HL-60/S4 treated with retinoic acid at 250 ng/mL for 4 days and 3 days (cell line): ENCODE results near the gene RALBP1.

Experiments used
- in situ Hi-C: fragments of 300-500 bp; cut with MboI; formaldehyde crosslinking; loops from 2 replicates; pipeline ENCODE4 v1.7.0; 2022; ENCODE audit warnings: low sequenced_read_pairs

The RALBP1 gene

GRCh38 chr18:9581667-9582066 is 106.4 kb downstream of the RALBP1 start:
- in situ Hi-C loops, result no loop called here

- in situ Hi-C loops, result no loop called here
Measured at GRCh38 chr18:9586814-9587213, 111.5 kb downstream of the RALBP1 start.
